IPS DF 6.9 (cell line): ENCODE measurements around the gene ACOT13.
"Not testable (repeated sequence)": the region's sequence is repeated elsewhere in the genome, so short reads cannot be mapped to it uniquely, and the experiment has no call there.

ENCODE experiments used
- DNase-seq: peaks from one replicate; pipeline ENCODE4 v3.0.0-alpha.2; 2013; ENCODE audit warnings: low read depth, low spot score
- H3K27ac ChIP-seq: one replicate; pipeline ENCODE4 v1.5.1; 2013; ENCODE audit warnings: low read length, control low read depth
- H3K27me3 ChIP-seq: 2 replicates; pipeline ENCODE4 v1.6.1; 2013; ENCODE audit warnings: mild to moderate bottlenecking, low read length; ENCODE audit not compliant: control insufficient read depth, insufficient read depth
- H3K36me3 ChIP-seq: 2 replicates; pipeline ENCODE4 v1.6.1; 2013; ENCODE audit warnings: low read length; ENCODE audit not compliant: control insufficient read depth, insufficient read depth
- H3K4me1 ChIP-seq: 2 replicates; pipeline ENCODE4 v1.6.1; 2013; ENCODE audit warnings: low read length; ENCODE audit not compliant: control insufficient read depth, insufficient read depth
- H3K4me3 ChIP-seq: 2 replicates; pipeline ENCODE4 v1.5.1; 2013; ENCODE audit warnings: mild to moderate bottlenecking, low read length
- H3K9me3 ChIP-seq: 2 replicates; pipeline ENCODE4 v1.6.1; 2013; ENCODE audit warnings: low read length, inconsistent platforms; ENCODE audit not compliant: control insufficient read depth, insufficient read depth
- WGBS: extraction: QIAGEN DNeasy Blood & Tissue Kit; methylation state at CpG from one replicate; pipeline ENCODE4 v1.1.7; 2013; ENCODE audit warnings: mixed read lengths, missing lambda C conversion rate; ENCODE audit not compliant: insufficient read length, insufficient coverage; 5-methylcytosine and 5-hydroxymethylcytosine counted together

The ACOT13 gene

DNA sequence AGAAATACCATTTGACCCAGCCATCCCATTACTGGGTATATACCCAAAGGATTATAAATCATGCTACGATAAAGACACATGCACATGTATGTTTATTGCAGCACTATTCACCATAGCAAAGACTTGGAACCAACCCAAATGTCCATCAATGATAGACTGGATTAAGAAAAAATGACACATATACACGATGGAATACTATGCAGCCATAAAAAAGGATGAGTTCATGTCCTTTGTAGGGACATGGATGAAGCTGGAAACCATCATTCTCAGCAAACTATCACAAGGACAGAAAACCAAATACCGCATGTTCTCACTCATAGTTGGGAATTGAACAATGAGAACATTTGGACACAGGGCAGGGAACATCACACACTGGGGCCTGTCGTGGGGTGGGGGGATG is 4.2 kb downstream of the ACOT13 start:
- H3K27me3 ChIP-seq, H3K27ac ChIP-seq, DNase-seq, H3K4me3 ChIP-seq, H3K4me1 ChIP-seq, H3K9me3 ChIP-seq, H3K36me3 ChIP-seq: not testable (repeated sequence)
- WGBS = no CpG with 5 or more reads among the region's 4 CpGs

DNA sequence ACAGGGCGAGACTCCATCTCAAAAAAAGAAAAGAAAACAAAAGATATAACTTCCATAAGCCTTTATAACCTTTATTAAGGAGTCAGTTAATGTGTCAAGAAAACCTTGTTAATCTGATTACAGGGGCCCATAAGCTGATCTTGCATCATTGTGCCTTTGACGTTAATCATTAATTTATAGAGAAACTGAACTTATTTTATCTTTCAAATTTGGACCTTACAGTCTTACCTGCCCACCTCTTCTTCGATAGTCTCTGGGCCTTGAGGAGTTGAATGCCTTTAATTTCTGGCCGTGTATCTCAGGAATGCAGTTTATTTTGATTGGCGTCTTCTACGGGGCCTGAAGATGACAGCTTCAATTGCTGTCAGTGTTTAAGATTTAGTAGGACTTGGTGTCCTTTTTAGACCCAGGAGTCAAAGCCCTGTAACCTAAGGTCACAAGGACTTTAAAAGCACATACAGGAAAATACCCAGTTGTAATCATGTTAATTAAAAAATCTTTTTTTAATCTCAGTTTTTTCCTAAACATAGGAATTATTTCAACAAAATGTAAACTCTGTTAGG is 5.8 kb downstream of the ACOT13 start:
- Histone ChIP-seq H3K4me3 (no peak overlapping the region), H3K27me3 (no peaks in the 10 kb centered on the region), H3K36me3 (no peaks in the 10 kb centered on the region), H3K27ac (no peak overlapping the region), H3K4me1 (no peaks in the 10 kb centered on the region), H3K9me3 (no peaks in the 10 kb centered on the region; the same call in 1 of the 2 replicates)
- WGBS = no CpG with 5 or more reads among the region's 6 CpGs
- DNase-seq = no peak

DNA sequence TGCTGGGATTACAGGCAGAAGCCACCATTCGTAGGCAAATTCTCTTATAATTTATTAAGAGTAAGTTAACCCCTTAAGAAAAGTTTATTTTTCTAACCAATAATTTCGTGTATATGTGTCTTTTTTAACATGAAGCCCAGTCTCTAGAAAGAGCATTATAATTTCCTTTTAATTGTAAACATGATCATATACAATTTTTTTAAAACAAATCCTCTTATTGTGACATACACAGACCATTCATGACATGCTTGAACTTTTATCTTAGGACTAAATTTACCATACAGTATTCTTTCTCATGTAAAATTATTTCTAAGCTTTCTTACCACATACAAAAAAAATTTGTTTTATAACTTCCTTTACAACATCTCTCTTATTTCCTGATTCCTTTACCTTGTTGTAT is 6.7 kb downstream of the ACOT13 start:
- no peaks in the 10 kb centered on the region for H3K4me1 ChIP-seq
- no peak for DNase-seq
- no peaks in the 10 kb centered on the region; the same call in 1 of the 2 replicates for H3K9me3 ChIP-seq
- no peaks in the 10 kb centered on the region for H3K27me3 ChIP-seq
- no peak overlapping the region for H3K4me3 ChIP-seq
- H3K27ac ChIP-seq = no peak overlapping the region
- H3K36me3 ChIP-seq = no peaks in the 10 kb centered on the region
- no CpG with 5 or more reads among the region's 2 CpGs for WGBS

DNA sequence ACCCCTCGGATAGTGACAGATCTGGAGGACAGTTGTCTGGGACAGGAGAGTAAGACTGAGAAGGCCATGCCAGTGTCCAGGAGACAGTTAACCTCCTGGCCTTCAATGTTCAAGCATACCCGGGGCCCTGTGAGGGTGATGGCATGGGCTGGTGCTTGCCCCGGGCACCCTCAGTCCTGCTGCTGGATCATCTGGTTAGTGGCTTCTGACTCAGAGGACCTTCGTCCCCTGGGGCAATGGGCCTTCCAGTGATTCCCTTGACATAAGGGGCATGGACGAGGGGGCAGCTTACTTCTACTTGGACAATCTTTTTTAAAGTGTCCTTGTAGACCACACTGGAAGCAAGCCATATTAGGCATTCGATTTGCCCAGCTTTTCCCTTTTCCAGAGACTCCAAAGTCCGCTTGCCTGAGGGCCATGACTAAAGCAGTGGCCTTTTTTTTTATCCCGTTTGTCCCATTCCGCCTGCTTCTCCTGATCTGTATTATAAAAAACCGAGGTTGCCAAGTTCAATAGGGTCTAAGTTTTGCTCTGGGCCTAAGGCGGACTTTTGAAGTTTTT is 12.0 kb downstream of the ACOT13 start:
- H3K9me3 ChIP-seq, H3K4me1 ChIP-seq, DNase-seq, H3K4me3 ChIP-seq, H3K27me3 ChIP-seq, H3K27ac ChIP-seq, H3K36me3 ChIP-seq: not testable (repeated sequence)
- no CpG with 5 or more reads among the region's 11 CpGs for WGBS

DNA sequence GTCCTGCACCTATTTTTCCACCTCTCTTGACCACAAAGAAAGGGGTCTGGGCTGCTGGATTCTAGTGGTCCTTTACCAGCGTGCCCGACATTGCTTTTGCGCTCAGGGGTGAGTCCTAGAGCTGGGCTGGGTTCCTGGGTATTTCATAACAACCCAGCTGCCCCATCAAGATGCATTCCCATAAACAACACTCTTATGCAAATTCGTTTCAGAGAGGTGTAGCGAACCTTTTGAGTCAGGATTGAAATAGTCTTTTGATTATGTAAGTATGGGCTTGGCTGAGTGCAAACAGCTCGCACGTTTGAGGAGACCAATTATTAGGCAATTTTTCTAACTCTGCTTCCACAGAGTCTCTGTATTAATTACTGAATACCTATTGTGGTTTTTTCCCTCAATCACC is 13.7 kb downstream of the ACOT13 start:
- no peak overlapping the region for H3K27ac ChIP-seq
- no peaks in the 10 kb centered on the region for H3K36me3 ChIP-seq
- H3K4me3 ChIP-seq = no peak overlapping the region
- no peaks in the 10 kb centered on the region for H3K9me3 ChIP-seq
- H3K27me3 ChIP-seq = no peaks in the 10 kb centered on the region
- H3K4me1 ChIP-seq = peaks cover 1% of the 10 kb centered on the region; the same call in 1 of the 2 replicates
- DNase-seq = no peak
- WGBS = no CpG with 5 or more reads among the region's 7 CpGs

DNA sequence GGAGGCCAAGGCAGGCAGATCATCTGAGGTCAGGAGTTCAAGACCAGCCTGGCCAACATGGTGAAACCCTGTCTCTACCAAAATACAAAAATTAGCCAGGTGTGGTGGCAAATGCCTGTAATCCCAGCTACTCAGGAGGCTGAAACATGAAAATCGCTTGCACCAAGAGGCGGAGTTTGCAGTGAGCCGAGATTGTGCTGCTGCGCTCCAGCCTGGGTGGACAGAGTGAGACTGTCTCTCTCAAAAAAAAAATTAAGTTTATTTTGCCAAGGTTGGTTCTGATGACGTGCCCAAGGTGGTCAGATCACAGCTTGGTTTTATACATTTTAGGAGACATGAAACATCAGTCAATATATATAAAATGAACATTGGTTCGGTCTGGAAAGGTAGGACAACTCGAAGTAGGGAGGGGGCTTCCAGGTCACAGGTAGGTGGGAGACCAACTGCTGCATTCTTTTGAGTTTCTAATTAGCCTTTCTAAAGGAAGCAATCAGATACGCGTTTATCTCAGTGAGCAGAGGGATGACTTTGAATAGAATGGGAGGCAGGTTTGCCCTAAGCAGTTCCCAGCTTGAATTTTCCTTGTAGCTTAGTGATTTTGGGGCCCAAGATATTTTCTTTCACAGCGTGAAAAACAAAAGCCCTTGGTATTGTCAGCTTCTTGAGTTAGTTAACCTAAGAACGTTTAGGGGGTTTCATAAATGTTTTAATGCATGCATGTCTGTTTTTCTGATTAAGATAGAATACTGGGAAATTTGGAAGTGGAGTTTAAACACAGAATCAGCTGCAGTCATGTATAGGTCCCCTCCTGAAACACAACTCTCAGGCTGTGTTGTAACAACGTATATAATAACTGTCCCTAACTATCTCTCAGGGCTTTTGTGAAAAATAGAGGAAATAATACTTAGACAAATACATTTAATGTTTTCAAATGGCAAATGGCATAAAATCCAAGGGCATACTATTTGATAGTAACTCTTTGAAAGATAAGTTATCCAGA is 16.7 kb downstream of the ACOT13 start:
- no peaks in the 10 kb centered on the region for H3K36me3 ChIP-seq
- H3K27ac ChIP-seq = no peak overlapping the region
- H3K4me3 ChIP-seq = no peak overlapping the region
- peaks cover 1% of the 10 kb centered on the region; the same call in 1 of the 2 replicates for H3K4me1 ChIP-seq
- DNase-seq = no peak
- no peaks in the 10 kb centered on the region for H3K27me3 ChIP-seq
- no peaks in the 10 kb centered on the region for H3K9me3 ChIP-seq
- WGBS = no CpG with 5 or more reads among the region's 12 CpGs

DNA sequence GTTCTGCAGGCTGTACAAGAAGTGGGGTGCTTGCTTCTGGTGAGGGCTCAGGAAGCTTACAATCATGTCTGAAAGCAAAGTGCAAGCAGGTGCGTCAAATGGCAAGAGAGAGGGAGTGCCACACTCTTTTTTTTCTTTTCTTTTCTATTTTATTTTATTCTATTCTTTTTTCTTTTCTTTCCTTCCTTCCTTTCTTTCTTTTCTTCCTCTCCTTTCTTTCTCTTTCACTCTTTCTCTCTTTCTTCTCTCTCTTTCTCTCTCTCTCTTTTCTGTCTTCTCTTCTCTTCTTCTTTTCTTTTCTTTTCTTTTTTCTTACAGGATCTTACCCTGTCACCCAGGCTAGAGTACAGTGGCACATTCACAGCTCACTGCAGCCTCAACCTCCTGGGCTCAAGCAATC is 19.5 kb downstream of the ACOT13 start:
- no peaks in the 10 kb centered on the region for H3K36me3 ChIP-seq
- DNase-seq = no peak
- no peaks in the 10 kb centered on the region for H3K27me3 ChIP-seq
- H3K9me3 ChIP-seq = no peaks in the 10 kb centered on the region
- no peak overlapping the region for H3K27ac ChIP-seq
- no peak overlapping the region for H3K4me3 ChIP-seq
- no CpG with 5 or more reads among the region's 1 CpG for WGBS
- peaks cover 1% of the 10 kb centered on the region; the same call in 1 of the 2 replicates for H3K4me1 ChIP-seq

DNA sequence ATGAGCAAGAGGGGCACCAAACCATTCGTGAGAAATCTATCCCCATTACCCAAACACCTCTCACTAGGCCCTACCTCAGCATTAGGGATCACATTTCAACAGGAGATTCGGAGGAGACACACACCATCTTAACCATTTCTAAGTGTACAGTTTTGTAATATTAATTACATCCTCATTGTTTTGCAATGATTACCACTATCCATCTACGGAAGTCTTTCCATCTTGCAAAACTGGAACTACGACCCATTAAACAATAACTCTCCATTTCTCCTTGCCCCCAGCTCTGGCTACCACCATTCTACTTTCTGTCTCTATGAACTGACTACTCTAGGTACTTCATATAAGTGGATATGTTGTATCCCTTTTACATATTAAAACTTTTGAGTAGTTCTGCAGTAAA is 20.1 kb downstream of the ACOT13 start:
- Histone ChIP-seq H3K9me3 (no peaks in the 10 kb centered on the region), H3K27ac (no peak overlapping the region), H3K27me3 (no peaks in the 10 kb centered on the region), H3K36me3 (no peaks in the 10 kb centered on the region), H3K4me1 (peaks cover 1% of the 10 kb centered on the region; the same call in 1 of the 2 replicates), H3K4me3 (no peak overlapping the region)
- no peak for DNase-seq
- WGBS = no CpG with 5 or more reads among the region's 4 CpGs

DNA sequence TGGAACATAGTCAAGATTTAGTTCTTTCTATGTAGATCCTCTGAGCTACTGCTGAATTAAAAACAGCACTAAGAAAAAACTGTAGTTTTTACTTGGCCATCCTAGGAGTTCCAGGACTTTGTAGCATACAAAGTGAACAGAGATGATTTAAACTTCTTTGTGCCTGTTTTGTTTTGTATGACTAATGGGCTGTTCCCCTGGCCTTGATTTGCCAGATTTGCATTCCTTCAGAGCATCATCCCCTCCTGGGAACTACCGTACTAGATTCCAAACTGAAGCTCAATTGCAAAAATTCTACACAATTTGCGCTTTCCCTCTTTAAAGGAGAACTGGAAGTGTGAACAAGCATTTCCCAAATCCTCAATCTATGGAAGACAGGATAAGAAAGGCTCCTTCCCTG is 23.1 kb downstream of the ACOT13 start:
- Histone ChIP-seq H3K4me1 (no peaks in the 10 kb centered on the region), H3K36me3 (no peaks in the 10 kb centered on the region)
- no peak for DNase-seq

DNA sequence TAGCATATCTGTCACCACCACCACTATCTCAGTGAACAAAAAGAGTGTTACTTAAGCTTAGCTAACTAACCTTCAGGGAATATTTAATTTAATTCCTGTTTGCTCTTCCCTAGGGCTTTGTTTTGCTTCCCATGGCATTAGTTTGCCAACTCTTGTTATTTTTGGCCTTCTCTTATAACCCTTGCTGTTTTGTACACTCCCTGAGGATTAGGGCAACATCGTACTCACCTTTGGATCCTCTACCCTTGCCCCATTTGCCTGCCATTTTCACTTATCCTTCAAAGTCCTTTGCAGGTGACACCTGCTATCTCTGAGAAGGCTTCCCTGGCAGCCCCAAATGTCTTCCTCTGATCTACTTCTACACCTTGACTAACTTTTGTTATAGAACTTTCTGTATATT is 23.7 kb downstream of the ACOT13 start:
- Histone ChIP-seq H3K27me3 (no peaks in the 10 kb centered on the region), H3K4me1 (no peaks in the 10 kb centered on the region)
- no CpG with 5 or more reads among the region's 1 CpG for WGBS

More for the DNA sequence above, 23.1 kb downstream of the ACOT13 start:
- no peak overlapping the region for H3K4me3 ChIP-seq
- no peaks in the 10 kb centered on the region for H3K9me3 ChIP-seq
- no CpG with 5 or more reads among the region's 2 CpGs for WGBS
- H3K27ac ChIP-seq = no peak overlapping the region
- H3K27me3 ChIP-seq = no peaks in the 10 kb centered on the region

More for the DNA sequence above, 23.7 kb downstream of the ACOT13 start:
- no peaks in the 10 kb centered on the region for H3K9me3 ChIP-seq
- no peak overlapping the region for H3K27ac ChIP-seq
- no peak overlapping the region for H3K4me3 ChIP-seq
- H3K36me3 ChIP-seq = no peaks in the 10 kb centered on the region
- no peak for DNase-seq
